Caco-2 (cell line): ENCODE measurements around the gene FARS2. TPM values are rescaled to one million over a fixed set of nuclear protein-coding genes. Genes with fewer than 3 reads are reported as not detected.

ENCODE experiments used
- BruUV-seq: library from RNA; stranded (reverse); fragments of 400-500 nt; replicated peaks from 2 replicates; lab custom pipeline; 2021; lab: Mats Ljungman, UMichigan
- CTCF ChIA-PET: fragments of 300-600 bp; sonication (Branson Sonifier 250); formaldehyde crosslinking; loops from one replicate; lab custom pipeline; 2022; ENCODE audit warnings: antibody characterized with exemption; lab: Charles Lee
- POLR2A ChIA-PET: fragments of 300-600 bp; sonication (Branson Sonifier 250); formaldehyde crosslinking; loops from one replicate; lab custom pipeline; 2022; ENCODE audit warnings: antibody characterized with exemption; lab: Charles Lee
- DNase-seq, 2 experiments: peaks; one replicate each; pipeline versions ENCODE4 v3.0.0 to v3.0.0-alpha.2; 2020 to 2022
- H3K27me3 ChIP-seq: replicated peaks from 2 replicates; pipeline ENCODE4 v1.6.0; 2011; ENCODE audit warnings: low read length; ENCODE audit not compliant: control insufficient read depth, insufficient read depth
- H3K36me3 ChIP-seq: 2 replicates; pipeline ENCODE4 v1.5.1; 2011; ENCODE audit warnings: low read length; ENCODE audit not compliant: control insufficient read depth, insufficient read depth
- H3K4me1 ChIP-seq: fragments of 250-450 bp; sonication (Bioruptor Pico); 2 replicates; pipeline ENCODE4 v1.5.1; 2020; ENCODE audit warnings: mild to moderate bottlenecking
- H3K4me3 ChIP-seq: 2 replicates; pipeline ENCODE4 v1.5.1; 2011; ENCODE audit warnings: low read depth, mild to moderate bottlenecking, control low read depth, low read length
- H3K9me3 ChIP-seq: fragments of 250-450 bp; sonication (Bioruptor Pico); 2 replicates; pipeline ENCODE4 v1.5.1; 2020; ENCODE audit warnings: mild to moderate bottlenecking, moderate library complexity
- H3K27ac Mint-ChIP-seq: one replicate; pipeline ENCODE4 v1.8.0; 2022; ENCODE audit warnings: mixed read lengths; ENCODE audit not compliant: unreplicated experiment
- H3K27me3 Mint-ChIP-seq: one replicate; pipeline ENCODE4 v1.8.0; 2022; ENCODE audit warnings: mixed read lengths; ENCODE audit not compliant: insufficient read depth, unreplicated experiment
- H3K36me3 Mint-ChIP-seq: one replicate; pipeline ENCODE4 v1.8.0; 2022; ENCODE audit warnings: mild to moderate bottlenecking, mixed read lengths; ENCODE audit not compliant: insufficient read depth, unreplicated experiment
- H3K4me1 Mint-ChIP-seq: one replicate; pipeline ENCODE4 v1.8.0; 2022; ENCODE audit warnings: low read depth, mixed read lengths; ENCODE audit not compliant: unreplicated experiment
- H3K4me3 Mint-ChIP-seq: one replicate; pipeline ENCODE4 v1.8.0; 2022; ENCODE audit warnings: mild to moderate bottlenecking, moderate library complexity, mixed read lengths; ENCODE audit not compliant: unreplicated experiment
- H3K9me3 Mint-ChIP-seq: one replicate; pipeline ENCODE4 v1.8.0; 2022; ENCODE audit warnings: mixed read lengths; ENCODE audit not compliant: unreplicated experiment
- intact Hi-C: fragments of 100-400 bp; cut with micrococcal nuclease; formaldehyde crosslinking; loops from one replicate; pipeline ENCODE4 v1.10.0; 2022; ENCODE audit not compliant: unreplicated experiment
- total RNA-seq: library from RNA; stranded (reverse); gene quantifications from 2 replicates; pipeline ENCODE4 v1.2.3, GENCODE V29; 2022
- TF ChIP-seq, protein P1 (sequence below), 2 experiments: fragments of 200-600 bp in 1 of 2; IDR thresholded peaks; 1 replicate in 1 of 2; 2 replicates in 1 of 2; pipeline versions ENCODE4 v1.5.1 to v1.8.0; 2011 to 2022; ENCODE audit warnings: antibody characterized with exemption in 1 of 2, control low read depth in 1 of 2, inconsistent platforms in 1 of 2, low read depth in 1 of 2, low read length in 1 of 2, mild to moderate bottlenecking in 1 of 2, moderate library complexity in 1 of 2; ENCODE audit not compliant: insufficient read depth in 1 of 2, severe bottlenecking in 1 of 2, unreplicated experiment in 1 of 2

The FARS2 gene
- total RNA-seq, 1 experiment from 2014 or later = 15.4 TPM

DNA sequence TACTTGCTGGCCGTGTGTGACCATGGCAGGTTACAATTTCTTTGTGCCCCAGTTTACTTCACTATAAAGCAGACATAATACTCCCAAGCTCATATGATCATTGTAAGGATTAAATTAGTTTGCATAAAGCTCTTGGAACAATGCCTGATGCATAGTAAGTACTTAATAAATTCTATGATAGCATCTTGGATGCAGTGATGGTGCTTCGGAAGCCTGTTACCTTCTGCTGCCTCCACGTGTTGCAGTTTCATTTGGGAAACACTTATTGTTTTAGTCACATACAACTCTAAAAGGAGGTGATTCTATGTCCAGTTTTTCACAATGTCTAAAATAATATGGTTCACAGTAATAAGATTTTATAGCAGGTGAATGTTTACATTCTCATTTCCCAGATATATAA is 401.5 kb downstream of the FARS2 start:
- no peak for DNase-seq
- TF ChIP-seq, protein P1, sequence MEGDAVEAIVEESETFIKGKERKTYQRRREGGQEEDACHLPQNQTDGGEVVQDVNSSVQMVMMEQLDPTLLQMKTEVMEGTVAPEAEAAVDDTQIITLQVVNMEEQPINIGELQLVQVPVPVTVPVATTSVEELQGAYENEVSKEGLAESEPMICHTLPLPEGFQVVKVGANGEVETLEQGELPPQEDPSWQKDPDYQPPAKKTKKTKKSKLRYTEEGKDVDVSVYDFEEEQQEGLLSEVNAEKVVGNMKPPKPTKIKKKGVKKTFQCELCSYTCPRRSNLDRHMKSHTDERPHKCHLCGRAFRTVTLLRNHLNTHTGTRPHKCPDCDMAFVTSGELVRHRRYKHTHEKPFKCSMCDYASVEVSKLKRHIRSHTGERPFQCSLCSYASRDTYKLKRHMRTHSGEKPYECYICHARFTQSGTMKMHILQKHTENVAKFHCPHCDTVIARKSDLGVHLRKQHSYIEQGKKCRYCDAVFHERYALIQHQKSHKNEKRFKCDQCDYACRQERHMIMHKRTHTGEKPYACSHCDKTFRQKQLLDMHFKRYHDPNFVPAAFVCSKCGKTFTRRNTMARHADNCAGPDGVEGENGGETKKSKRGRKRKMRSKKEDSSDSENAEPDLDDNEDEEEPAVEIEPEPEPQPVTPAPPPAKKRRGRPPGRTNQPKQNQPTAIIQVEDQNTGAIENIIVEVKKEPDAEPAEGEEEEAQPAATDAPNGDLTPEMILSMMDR (IDR thresholded peaks at IDR 0.05; ENCODE audit: insufficient read depth in 1 of 2, low read depth in 1 of 2, low read length in 1 of 2, severe bottlenecking in 1 of 2, unreplicated experiment in 1 of 2) = no peak
- CTCF ChIA-PET = no interaction called here
- H3K9me3 ChIP-seq = no peaks in the 10 kb centered on the region
- no TSS peak for BruUV-seq
- Mint-ChIP-seq H3K4me1 (no peaks in the 10 kb centered on the region), H3K9me3 (no peaks in the 10 kb centered on the region), H3K36me3 (no peaks in the 10 kb centered on the region), H3K4me3 (no peak overlapping the region), H3K27ac (no peak overlapping the region), H3K27me3 (no peaks in the 10 kb centered on the region)
- no peaks in the 10 kb centered on the region for H3K4me1 ChIP-seq
- POLR2A ChIA-PET = interaction anchor here (0.6 kb wide), 1 partner anchor 11 kb away, joined by 3 read pairs; no protein-coding TSS in a partner anchor
- no peaks in the 10 kb centered on the region for H3K27me3 ChIP-seq
- H3K36me3 ChIP-seq = no peaks in the 10 kb centered on the region
- H3K4me3 ChIP-seq = no peak overlapping the region
- intact Hi-C loops = no loop called here

DNA sequence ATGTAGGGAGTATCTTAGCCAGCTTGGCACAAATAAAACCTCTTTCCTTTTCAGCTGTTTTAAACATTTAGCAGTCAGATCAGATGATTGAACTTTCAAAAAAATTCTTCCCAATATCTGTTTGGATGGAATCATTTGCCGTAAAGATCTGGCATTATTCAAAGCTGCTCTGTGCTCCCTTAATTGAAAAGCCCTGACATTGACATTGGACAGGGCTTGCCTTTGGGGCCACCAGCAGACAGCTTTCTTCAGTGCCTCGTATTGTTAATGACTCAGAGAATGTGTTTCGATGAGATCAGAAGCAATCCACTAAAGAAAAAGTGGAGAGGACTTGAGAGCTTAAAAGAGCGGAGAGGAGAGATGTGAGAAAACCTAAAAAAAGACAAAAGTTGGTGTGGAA is 401.9 kb downstream of the FARS2 start:
- H3K4me3 ChIP-seq = no peak overlapping the region
- H3K4me1 Mint-ChIP-seq = no peaks in the 10 kb centered on the region
- CTCF ChIA-PET = no interaction called here
- TF ChIP-seq, protein P1 (IDR thresholded peaks at IDR 0.05; ENCODE audit: insufficient read depth in 1 of 2, low read depth in 1 of 2, low read length in 1 of 2, severe bottlenecking in 1 of 2, unreplicated experiment in 1 of 2) = no peak
- no peaks in the 10 kb centered on the region for H3K27me3 ChIP-seq
- H3K36me3 Mint-ChIP-seq = no peaks in the 10 kb centered on the region
- no peaks in the 10 kb centered on the region for H3K27me3 Mint-ChIP-seq
- H3K27ac Mint-ChIP-seq = no peak overlapping the region
- H3K9me3 Mint-ChIP-seq = no peaks in the 10 kb centered on the region
- H3K9me3 ChIP-seq = no peaks in the 10 kb centered on the region
- no peaks in the 10 kb centered on the region for H3K36me3 ChIP-seq
- POLR2A ChIA-PET = interaction anchor here (0.6 kb wide), 1 partner anchor 11 kb away, joined by 3 read pairs; no protein-coding TSS in a partner anchor
- H3K4me1 ChIP-seq = no peaks in the 10 kb centered on the region
- no peak for DNase-seq
- H3K4me3 Mint-ChIP-seq = no peak overlapping the region
- intact Hi-C loops = no loop called here
- no TSS peak for BruUV-seq

DNA sequence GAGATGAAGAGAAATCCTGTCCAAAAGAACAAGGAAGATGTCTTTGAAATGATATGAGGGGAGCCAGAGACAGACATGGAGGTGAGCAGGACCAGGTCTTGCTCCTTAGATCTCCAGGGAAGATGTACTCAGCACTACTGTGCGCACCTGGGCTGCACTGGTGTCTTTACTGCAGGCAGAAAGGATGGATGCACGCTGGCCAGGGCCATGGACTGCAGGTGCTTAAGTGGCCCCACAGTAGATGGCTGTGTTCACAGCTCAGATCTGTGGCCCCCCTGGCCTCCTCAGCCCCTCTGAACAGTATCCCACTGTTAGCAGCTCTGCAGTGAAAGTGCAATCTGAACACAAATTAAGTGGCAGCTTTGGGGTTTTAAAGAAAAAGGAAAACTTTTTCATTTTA is 402.4 kb downstream of the FARS2 start:
- no peaks in the 10 kb centered on the region for H3K9me3 ChIP-seq
- no peaks in the 10 kb centered on the region for H3K4me1 ChIP-seq
- intact Hi-C loops = no loop called here
- POLR2A ChIA-PET = no interaction called here
- DNase-seq = no peak
- Mint-ChIP-seq H3K4me3 (no peak overlapping the region), H3K9me3 (no peaks in the 10 kb centered on the region), H3K36me3 (no peaks in the 10 kb centered on the region), H3K27ac (no peak overlapping the region), H3K27me3 (no peaks in the 10 kb centered on the region), H3K4me1 (no peaks in the 10 kb centered on the region)
- CTCF ChIA-PET = no interaction called here
- no peaks in the 10 kb centered on the region for H3K36me3 ChIP-seq
- H3K4me3 ChIP-seq = no peak overlapping the region
- H3K27me3 ChIP-seq = no peaks in the 10 kb centered on the region
- no TSS peak for BruUV-seq
- TF ChIP-seq, protein P1 (IDR thresholded peaks at IDR 0.05; ENCODE audit: insufficient read depth in 1 of 2, low read depth in 1 of 2, low read length in 1 of 2, severe bottlenecking in 1 of 2, unreplicated experiment in 1 of 2) = no peak
